Right renal cortex interstitium (tissue), 3 donors: ENCODE results near the gene CHRND. TPM values are rescaled to one million over a fixed set of nuclear protein-coding genes. Genes with fewer than 3 reads are reported as not detected.

Source experiments
- DNase-seq, 3 donors: peaks; one replicate each; pipeline ENCODE4 v3.0.0-alpha.2; 2013; ENCODE audit warnings: low read depth in 3 of 3, low spot score in 2 of 3
- polyA plus RNA-seq, 3 donors: library from polyadenylated mRNA; unstranded; fragments of 120-200 nt; gene quantifications; one replicate each; pipeline ENCODE4 v1.2.1, GENCODE V29; 2013; ENCODE audit not compliant: insufficient read length in 3 of 3

Gene CHRND
- under 1 TPM; 0.40 to 0.74 (median 0.59) TPM for polyA plus RNA-seq

GRCh38 chr2:232525791-232526371 is at the start of gene CHRND:
Gene CHRND, plus strand, starts transcription at chr2:232526160. Its CDS starts 56 bp downstream, at chr2:232526216.
- no peak for DNase-seq

GRCh38 chr2:232476791-232477190 is 49.2 kb upstream of the CHRND start:
- DNase-seq = no peak

GRCh38 chr2:232477751-232478510 is 48.0 kb upstream of the CHRND start:
- no peak for DNase-seq

- no peak for DNase-seq
Observed at GRCh38 chr2:232478571-232479340, 47.2 kb upstream of the CHRND start.

- no peak for DNase-seq
Observed at GRCh38 chr2:232479341-232480200, 46.4 kb upstream of the CHRND start.

GRCh38 chr2:232480201-232481190 is 45.5 kb upstream of the CHRND start:
- no peak for DNase-seq

- no peak for DNase-seq
Observed at GRCh38 chr2:232481322-232482140, 44.4 kb upstream of the CHRND start.

GRCh38 chr2:232482301-232483238 is 43.4 kb upstream of the CHRND start:
- DNase-seq = no peak

- DNase-seq = no peak
Observed at GRCh38 chr2:232483311-232483922, 42.5 kb upstream of the CHRND start.

GRCh38 chr2:232483923-232484627 is 41.9 kb upstream of the CHRND start:
- DNase-seq = no peak

GRCh38 chr2:232484628-232485347 is 41.2 kb upstream of the CHRND start:
- no peak for DNase-seq

GRCh38 chr2:232485348-232485756 is 40.6 kb upstream of the CHRND start:
- no peak for DNase-seq

GRCh38 chr2:232485757-232486557 is 40.0 kb upstream of the CHRND start:
- DNase-seq = no peak

GRCh38 chr2:232486558-232487384 is 39.2 kb upstream of the CHRND start:
- DNase-seq = no peak
